NB4 (cell line): Measurements from ENCODE around the gene CLDN6.
"Not testable (repeated sequence)": the region's sequence is repeated elsewhere in the genome, so short reads cannot be mapped to it uniquely, and the experiment has no call there.

ENCODE experiments used
- DNase-seq: peaks from one replicate; pipeline ENCODE4 v3.0.0; 2010; ENCODE audit warnings: low read depth
- H3K4me3 ChIP-seq: one replicate; pipeline ENCODE4 v1.5.1; 2011; ENCODE audit warnings: mild to moderate bottlenecking, low read depth, low read length, moderate library complexity
- MYC ChIP-seq: IDR thresholded peaks from 2 replicates; pipeline ENCODE4 v1.6.1; 2011; ENCODE audit warnings: low read depth, low read length
- POLR2A ChIP-seq: IDR thresholded peaks from 2 replicates; pipeline ENCODE4 v1.6.1; 2011; ENCODE audit warnings: mild to moderate bottlenecking; ENCODE audit not compliant: insufficient read length; ENCODE audit errors: extremely low read depth
- TF ChIP-seq, protein P1 (sequence below): IDR thresholded peaks from one replicate; pipeline ENCODE4 v1.5.1; 2012; ENCODE audit warnings: low read depth, low read length
- TF ChIP-seq, protein P2 (sequence below): IDR thresholded peaks from 2 replicates; pipeline ENCODE4 v1.6.1; 2011; ENCODE audit warnings: low read depth, low read length

The CLDN6 gene

DNA sequence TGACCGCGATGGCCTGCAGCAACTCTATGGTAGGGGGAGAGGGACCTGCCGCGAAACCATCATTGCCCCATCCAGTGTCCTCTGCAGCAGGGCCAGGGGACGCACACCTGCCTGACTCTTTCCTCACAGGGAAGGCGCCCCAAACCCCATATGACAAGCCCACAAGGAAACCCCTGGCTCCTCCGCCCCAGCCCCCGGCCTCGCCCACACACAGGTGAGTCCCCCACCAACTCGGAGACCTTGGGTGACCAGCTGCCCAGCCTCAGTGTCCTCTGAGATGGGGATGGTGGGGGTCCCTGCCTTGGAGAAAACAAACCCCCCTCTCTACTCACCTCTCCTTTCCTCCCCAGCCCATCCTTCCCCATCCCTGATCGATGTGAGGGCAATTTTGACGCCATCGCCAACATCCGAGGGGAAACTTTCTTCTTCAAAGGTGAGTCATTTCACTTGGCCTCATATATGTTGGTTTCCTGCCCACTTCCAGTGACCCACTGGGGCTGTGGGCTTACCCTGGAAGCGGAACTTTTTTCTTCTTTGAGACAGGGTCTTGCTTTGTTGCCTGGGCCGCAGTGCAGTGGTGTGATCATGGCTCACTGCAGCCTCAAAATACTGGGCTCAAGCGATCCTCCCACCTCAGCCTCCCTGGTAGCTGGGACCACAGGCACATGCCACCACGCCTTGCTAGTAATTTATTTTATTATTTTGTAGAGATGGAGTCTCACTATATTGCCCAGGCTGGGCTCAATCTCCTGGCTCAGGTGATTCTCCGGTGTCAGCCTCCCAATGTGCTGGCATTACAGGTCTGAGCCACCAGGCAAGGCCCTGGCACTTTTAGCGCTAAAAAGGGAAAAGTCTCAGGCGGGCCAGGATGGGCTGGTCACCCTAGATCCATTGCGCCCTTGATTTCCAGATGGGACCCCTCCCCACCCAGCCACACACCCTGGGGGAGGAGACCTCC, 39.5 kb upstream of the CLDN6 start:
- DNase-seq, result no peak
- peak overlapping the region; percentile 28 for H3K4me3 ChIP-seq
- TF ChIP-seq POLR2A, result no peak
- TF ChIP-seq, protein P1, sequence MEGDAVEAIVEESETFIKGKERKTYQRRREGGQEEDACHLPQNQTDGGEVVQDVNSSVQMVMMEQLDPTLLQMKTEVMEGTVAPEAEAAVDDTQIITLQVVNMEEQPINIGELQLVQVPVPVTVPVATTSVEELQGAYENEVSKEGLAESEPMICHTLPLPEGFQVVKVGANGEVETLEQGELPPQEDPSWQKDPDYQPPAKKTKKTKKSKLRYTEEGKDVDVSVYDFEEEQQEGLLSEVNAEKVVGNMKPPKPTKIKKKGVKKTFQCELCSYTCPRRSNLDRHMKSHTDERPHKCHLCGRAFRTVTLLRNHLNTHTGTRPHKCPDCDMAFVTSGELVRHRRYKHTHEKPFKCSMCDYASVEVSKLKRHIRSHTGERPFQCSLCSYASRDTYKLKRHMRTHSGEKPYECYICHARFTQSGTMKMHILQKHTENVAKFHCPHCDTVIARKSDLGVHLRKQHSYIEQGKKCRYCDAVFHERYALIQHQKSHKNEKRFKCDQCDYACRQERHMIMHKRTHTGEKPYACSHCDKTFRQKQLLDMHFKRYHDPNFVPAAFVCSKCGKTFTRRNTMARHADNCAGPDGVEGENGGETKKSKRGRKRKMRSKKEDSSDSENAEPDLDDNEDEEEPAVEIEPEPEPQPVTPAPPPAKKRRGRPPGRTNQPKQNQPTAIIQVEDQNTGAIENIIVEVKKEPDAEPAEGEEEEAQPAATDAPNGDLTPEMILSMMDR, result no peak
- TF ChIP-seq, protein P2, sequence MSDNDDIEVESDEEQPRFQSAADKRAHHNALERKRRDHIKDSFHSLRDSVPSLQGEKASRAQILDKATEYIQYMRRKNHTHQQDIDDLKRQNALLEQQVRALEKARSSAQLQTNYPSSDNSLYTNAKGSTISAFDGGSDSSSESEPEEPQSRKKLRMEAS, result no peak
- no peak for TF ChIP-seq MYC

DNA sequence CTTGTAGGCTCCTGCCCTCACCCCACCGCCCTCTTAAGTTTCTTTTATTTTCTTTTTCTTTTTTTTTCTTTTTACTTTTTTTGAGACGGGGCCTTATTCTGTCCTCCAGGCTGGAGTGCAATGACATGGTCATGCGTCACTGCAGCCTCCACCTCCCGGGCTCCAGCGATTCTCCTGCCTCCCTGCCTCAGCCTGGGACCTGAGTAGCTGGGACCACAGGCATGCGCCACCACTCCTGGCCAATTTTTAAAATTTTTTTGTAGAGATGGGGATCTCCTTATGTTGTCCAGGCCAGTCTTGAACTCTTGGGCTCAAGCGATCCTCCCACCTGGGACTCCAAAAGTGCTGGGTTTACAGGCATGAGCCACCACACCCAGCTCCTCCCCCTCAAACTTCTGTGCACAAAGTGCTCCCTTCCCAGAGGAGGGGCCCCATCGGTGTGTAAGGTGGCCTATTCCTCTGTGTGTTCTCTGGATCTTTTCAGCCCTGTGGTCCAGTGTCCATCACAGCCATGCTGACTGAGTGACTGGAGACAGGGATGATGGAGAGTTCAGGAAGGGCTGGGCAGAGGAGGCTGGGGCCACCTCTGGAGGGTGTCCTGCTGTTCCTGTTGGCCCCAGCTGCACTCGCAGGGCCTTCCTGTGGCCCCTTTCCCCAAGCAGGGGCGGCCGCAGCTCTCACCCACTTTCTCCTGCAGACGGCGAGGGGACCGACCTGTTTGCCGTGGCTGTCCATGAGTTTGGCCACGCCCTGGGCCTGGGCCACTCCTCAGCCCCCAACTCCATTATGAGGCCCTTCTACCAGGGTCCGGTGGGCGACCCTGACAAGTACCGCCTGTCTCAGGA, 38.6 kb upstream of the CLDN6 start:
- TF ChIP-seq, protein P1, result no peak
- no peak overlapping the region for H3K4me3 ChIP-seq
- DNase-seq, result no peak

DNA sequence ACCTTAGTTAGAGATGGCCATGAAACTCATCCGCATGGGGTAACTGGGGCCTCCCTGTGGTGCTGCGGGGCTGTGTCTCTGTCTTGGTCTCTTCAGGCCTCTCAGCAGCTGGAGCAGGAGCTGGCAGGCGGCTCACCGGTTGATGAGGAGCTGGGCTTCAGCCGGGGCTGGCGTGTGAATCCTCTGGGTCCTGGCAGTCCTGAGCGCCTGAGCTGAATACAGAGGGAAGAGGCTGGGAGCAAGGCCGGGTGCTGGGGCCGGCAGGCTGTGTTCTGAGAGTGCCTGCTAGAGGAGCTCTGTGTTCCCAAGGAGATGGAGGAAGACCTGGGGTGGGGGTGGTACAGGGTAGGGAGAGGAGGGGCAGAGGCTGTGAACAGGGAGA, 37.7 kb upstream of the CLDN6 start:
- DNase-seq, result not testable (repeated sequence)

DNA sequence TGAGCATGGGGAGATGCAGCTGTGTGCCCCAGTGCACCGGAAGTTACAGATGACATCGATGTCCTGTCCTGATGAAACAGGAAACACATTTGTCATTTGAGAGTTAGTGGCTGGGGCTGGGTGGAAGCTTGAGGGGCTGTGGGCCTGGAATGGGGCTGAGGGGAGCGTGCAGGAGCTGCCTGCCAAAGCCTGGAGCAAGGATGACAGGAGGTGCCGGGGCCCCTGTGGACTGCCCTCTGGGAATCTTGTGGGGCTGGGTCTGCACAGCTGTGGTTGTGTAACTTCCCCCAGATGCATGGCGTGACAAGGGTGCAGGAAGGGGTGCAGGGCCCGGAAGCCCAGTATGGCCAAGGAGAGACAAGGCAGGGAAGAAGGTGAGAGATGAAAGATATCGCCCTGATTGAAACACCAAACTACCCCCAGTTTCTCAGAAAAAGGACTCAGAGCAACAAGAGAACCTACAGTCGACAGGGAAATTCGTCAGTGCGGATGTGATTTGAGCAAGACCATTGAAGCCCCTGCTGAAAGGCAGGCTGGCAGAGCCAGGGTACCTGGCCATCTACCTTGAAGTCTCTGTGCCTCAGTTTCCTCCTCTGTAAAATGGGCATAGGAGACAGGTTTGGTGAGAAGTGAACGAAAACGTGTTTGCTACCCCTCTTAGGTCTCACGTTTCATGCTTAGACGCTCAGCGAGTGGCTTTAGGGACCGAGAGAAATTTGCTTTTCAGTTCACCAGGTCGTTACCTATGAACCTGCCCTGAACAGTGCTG, 37.2 kb upstream of the CLDN6 start:
- no peak for TF ChIP-seq MYC
- no peak for TF ChIP-seq POLR2A
- TF ChIP-seq, protein P2, result no peak; the same call in 1 of the 2 replicates
- TF ChIP-seq, protein P1, result no peak
- peak; percentile 87 for DNase-seq
- H3K4me3 ChIP-seq, result no peak overlapping the region

More for the DNA sequence above, 37.7 kb upstream of the CLDN6 start:
- not testable (repeated sequence) for H3K4me3 ChIP-seq

DNA sequence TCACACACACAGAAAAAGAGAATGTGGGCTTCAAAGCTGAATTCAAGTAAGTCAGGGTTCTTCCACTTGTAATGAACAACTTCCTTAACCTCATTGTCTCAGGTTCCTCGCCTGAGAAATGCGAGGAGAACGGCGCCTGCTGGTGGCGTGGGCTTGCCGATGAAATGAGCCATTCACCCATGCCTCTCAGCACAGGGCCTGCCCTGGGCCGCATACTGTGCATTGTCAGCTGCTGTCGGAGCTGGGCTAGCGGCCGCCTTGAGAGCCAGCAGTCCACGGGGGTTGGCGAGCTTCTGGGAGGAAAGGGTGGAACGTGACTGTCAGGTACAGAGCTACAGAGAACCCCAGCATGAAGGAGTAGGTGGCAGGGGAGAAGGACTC, 35.3 kb upstream of the CLDN6 start:
- peak; percentile 44 for DNase-seq
- not testable (repeated sequence) for H3K4me3 ChIP-seq

DNA sequence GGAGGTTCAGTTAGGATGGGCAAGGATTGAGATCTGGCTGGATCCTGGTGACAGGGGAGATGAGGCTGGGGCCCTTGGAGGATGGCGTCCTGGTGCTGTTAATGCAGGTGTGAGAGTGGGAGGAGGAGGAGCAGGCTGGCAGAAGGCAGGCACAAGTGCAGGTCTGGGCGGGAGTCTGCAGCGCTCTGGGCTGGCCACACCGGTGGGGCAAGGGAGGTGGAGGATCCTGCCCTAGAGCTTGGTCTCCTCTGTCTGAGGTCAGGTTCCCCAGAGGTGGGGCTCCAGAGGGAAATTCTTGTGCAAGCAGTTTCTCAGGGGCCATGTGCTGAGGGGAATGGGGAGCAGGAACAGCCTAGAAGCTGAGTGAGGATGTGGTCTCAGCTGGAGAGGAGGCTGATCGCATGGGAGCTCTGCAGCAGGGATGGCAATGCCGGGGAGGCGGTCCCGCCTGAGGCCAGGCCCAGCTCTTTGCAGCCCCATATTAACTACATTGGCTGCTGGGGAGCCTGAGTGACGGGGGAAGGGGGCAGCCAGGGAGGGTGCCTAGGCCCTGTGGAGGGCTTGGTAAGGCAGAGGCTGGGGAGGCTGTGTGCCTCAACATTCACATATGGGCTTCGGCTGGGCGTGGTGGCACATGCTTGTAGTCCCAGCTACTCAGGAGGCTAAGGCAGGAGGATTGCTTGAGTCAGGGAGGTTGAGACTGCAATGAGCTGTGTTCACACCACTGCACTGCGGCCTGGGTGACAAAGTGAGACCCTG, 34.8 kb upstream of the CLDN6 start:
- H3K4me3 ChIP-seq, DNase-seq: not testable (repeated sequence)

DNA sequence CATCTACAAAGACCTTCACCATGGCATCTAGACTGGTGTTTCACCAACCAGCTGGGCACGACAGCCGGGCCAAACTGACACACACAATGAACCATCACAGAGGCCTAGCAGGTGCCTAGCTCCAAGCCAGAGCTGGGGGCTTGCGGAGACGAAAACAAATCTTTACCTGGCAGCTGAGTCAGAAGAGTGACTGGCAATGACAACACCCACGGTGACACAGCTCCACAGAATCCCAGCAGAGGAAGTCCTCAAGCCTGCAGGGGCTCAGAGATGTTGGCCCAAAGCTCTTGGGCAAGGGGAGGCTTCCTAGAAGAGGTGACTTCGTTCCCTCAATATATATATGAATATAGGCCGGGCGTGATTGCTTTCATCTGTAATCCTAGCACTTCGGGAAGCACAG, 33.5 kb upstream of the CLDN6 start:
- peak; percentile 63 for DNase-seq
- H3K4me3 ChIP-seq, result no peak overlapping the region
- TF ChIP-seq POLR2A, result no peak
- TF ChIP-seq MYC, result no peak
- TF ChIP-seq, protein P1, result no peak
- TF ChIP-seq, protein P2, result no peak
